Activated B cell treated with CpG ODN at 0.5 μM for 24 hours (primary cell): Measurements from ENCODE around the gene FOXO3. TPM values are rescaled to one million over a fixed set of nuclear protein-coding genes. Genes with fewer than 3 reads are reported as not detected.

Experiments
- ATAC-seq: fragments of 200-7000 bp; cut with Tn5 transposase; one replicate; pipeline ENCODE4 v1.10.0; 2021; ENCODE audit warnings: low read depth, mild to moderate bottlenecking, moderate library complexity
- CTCF ChIA-PET: fragments of 350-600 bp; sonication (Branson Sonifier 250); formaldehyde crosslinking; loops from one replicate; lab custom pipeline; 2021; ENCODE audit warnings: antibody characterized with exemption; lab: Charles Lee
- POLR2A ChIA-PET: fragments of 350-600 bp; sonication (Branson Sonifier 250); formaldehyde crosslinking; loops from one replicate; lab custom pipeline; 2021; ENCODE audit warnings: antibody characterized with exemption; lab: Charles Lee
- DNase-seq: peaks from one replicate; pipeline ENCODE4 v3.0.0; 2022
- H3K27ac Mint-ChIP-seq: one replicate; pipeline ENCODE4 v1.8.0; 2020; ENCODE audit warnings: mixed read lengths
- H3K27me3 Mint-ChIP-seq: one replicate; pipeline ENCODE4 v1.8.0; 2021; ENCODE audit warnings: mixed read lengths
- H3K36me3 Mint-ChIP-seq: one replicate; pipeline ENCODE4 v1.8.0; 2021; ENCODE audit warnings: low read depth, mixed read lengths
- H3K4me1 Mint-ChIP-seq: one replicate; pipeline ENCODE4 v1.8.0; 2021; ENCODE audit warnings: mixed read lengths
- H3K4me3 Mint-ChIP-seq: one replicate; pipeline ENCODE4 v1.8.0; 2020; ENCODE audit warnings: mild to moderate bottlenecking, mixed read lengths
- H3K9me3 Mint-ChIP-seq: one replicate; pipeline ENCODE4 v1.8.0; 2020; ENCODE audit warnings: mixed read lengths
- CTCF ChIP-seq: fragments of 200-600 bp; IDR thresholded peaks from one replicate; pipeline ENCODE4 v1.8.0; 2022; ENCODE audit warnings: antibody characterized with exemption, mild to moderate bottlenecking
- intact Hi-C: fragments of 100-400 bp; cut with micrococcal nuclease; formaldehyde crosslinking; loops from one replicate; pipeline ENCODE4 v1.15.1; 2024
- total RNA-seq: library from RNA; stranded (reverse); gene quantifications from 2 replicates; pipeline ENCODE4 v1.2.3, GENCODE V29; 2022

The FOXO3 gene
- total RNA-seq, 1 donor from 2014 or later, result 9.4 TPM

GRCh38 chr6:108666656-108667260 lies 106.0 kb downstream of the FOXO3 start:
- DNase-seq (no peak), ATAC-seq (no peak)
- Mint-ChIP-seq H3K27ac (no peak overlapping the region), H3K36me3 (peaks cover 30% of the 10 kb centered on the region), H3K27me3 (no peaks in the 10 kb centered on the region), H3K4me1 (peaks cover 5% of the 10 kb centered on the region), H3K9me3 (no peaks in the 10 kb centered on the region), H3K4me3 (no peak overlapping the region)
- intact Hi-C loops, result no loop called here
- POLR2A ChIA-PET, result interaction anchor here (0.7 to 0.8 kb wide), 2 partner anchors 101 to 106 kb away, joined by 3 to 4 read pairs; partner anchors contain the start of gene FOXO3
- TF ChIP-seq CTCF, result no peak
- CTCF ChIA-PET, result no interaction called here

GRCh38 chr6:108667993-108668392 lies 107.3 kb downstream of the FOXO3 start:
- no peak overlapping the region for H3K27ac Mint-ChIP-seq
- intact Hi-C loops, result no loop called here
- H3K36me3 Mint-ChIP-seq, result peaks cover 27% of the 10 kb centered on the region
- no peaks in the 10 kb centered on the region for H3K9me3 Mint-ChIP-seq
- ChIA-PET CTCF (no interaction called here), POLR2A (no interaction called here)
- DNase-seq (no peak), ATAC-seq (no peak)
- no peaks in the 10 kb centered on the region for H3K27me3 Mint-ChIP-seq
- H3K4me3 Mint-ChIP-seq, result no peak overlapping the region
- no peak for TF ChIP-seq CTCF
- peaks cover 7% of the 10 kb centered on the region for H3K4me1 Mint-ChIP-seq

GRCh38 chr6:108669673-108670072 lies 109.0 kb downstream of the FOXO3 start:
- POLR2A ChIA-PET, result no interaction called here
- no peak overlapping the region for H3K27ac Mint-ChIP-seq

GRCh38 chr6:108671175-108671574 lies 110.5 kb downstream of the FOXO3 start:
- Mint-ChIP-seq H3K4me3 (no peak overlapping the region), H3K36me3 (peaks cover 12% of the 10 kb centered on the region), H3K9me3 (no peaks in the 10 kb centered on the region), H3K27ac (no peak overlapping the region), H3K27me3 (no peaks in the 10 kb centered on the region), H3K4me1 (peaks cover 12% of the 10 kb centered on the region)
- TF ChIP-seq CTCF, result no peak
- intact Hi-C loops, result no loop called here
- CTCF ChIA-PET, result no interaction called here
- DNase-seq (no peak), ATAC-seq (no peak)
- POLR2A ChIA-PET, result interaction anchor here (0.5 to 0.6 kb wide), 2 partner anchors 22 to 118 kb away, joined by 3 to 4 read pairs; no protein-coding TSS in a partner anchor

More at GRCh38 chr6:108669673-108670072, 109.0 kb downstream of the FOXO3 start:
- Mint-ChIP-seq H3K4me1 (peaks cover 12% of the 10 kb centered on the region), H3K9me3 (no peaks in the 10 kb centered on the region), H3K36me3 (peaks cover 18% of the 10 kb centered on the region), H3K27me3 (no peaks in the 10 kb centered on the region), H3K4me3 (no peak overlapping the region)
- TF ChIP-seq CTCF, result no peak
- CTCF ChIA-PET, result no interaction called here
- no peak for ATAC-seq
- no peak for DNase-seq
- intact Hi-C loops, result no loop called here

GRCh38 chr6:108671790-108672189 lies 111.1 kb downstream of the FOXO3 start:
- ChIA-PET CTCF (no interaction called here), POLR2A (interaction anchor here (0.6 kb wide), 1 partner anchor 118 kb away, joined by 3 read pairs; no protein-coding TSS in a partner anchor)
- peaks cover 12% of the 10 kb centered on the region for H3K4me1 Mint-ChIP-seq
- no peaks in the 10 kb centered on the region for H3K9me3 Mint-ChIP-seq
- no peaks in the 10 kb centered on the region for H3K27me3 Mint-ChIP-seq
- ATAC-seq (no peak), DNase-seq (no peak)
- H3K36me3 Mint-ChIP-seq, result peaks cover 9% of the 10 kb centered on the region
- H3K27ac Mint-ChIP-seq, result no peak overlapping the region
- no peak for TF ChIP-seq CTCF
- intact Hi-C loops, result no loop called here
- H3K4me3 Mint-ChIP-seq, result no peak overlapping the region
